GM18517 (cell line): ENCODE data around the gene TIMM9.
"Not testable (repeated sequence)": the region's sequence is repeated elsewhere in the genome, so short reads cannot be mapped to it uniquely, and the experiment has no call there.

Experiments
- ATAC-seq: cut with Tn5 transposase; IDR thresholded peaks from one replicate; pipeline ENCODE4 v1.9.1; 2021; ENCODE audit warnings: mild to moderate bottlenecking, moderate library complexity; ENCODE audit not compliant: unreplicated experiment

The TIMM9 gene

GRCh38 chr14:58398895-58399294 is 28.4 kb downstream of the TIMM9 start:
- ATAC-seq: no peak

- ATAC-seq: no peak
Measured at GRCh38 chr14:58398495-58398894, 28.8 kb downstream of the TIMM9 start.

- no peak for ATAC-seq
Measured at GRCh38 chr14:58397156-58397555, 30.2 kb downstream of the TIMM9 start.

GRCh38 chr14:58395812-58396788 is 31.2 kb downstream of the TIMM9 start, which contains the start of gene TOMM20L:
Gene TOMM20L, plus strand, starts transcription at chr14:58395930. Its CDS starts 28 bp downstream, at chr14:58395958.
- ATAC-seq: peak; percentile 88

- no peak for ATAC-seq
Measured at GRCh38 chr14:58395562-58395811, 31.8 kb downstream of the TIMM9 start.

GRCh38 chr14:58390830-58391229 is 36.5 kb downstream of the TIMM9 start:
- no peak for ATAC-seq

GRCh38 chr14:58376791-58377190 is 50.5 kb downstream of the TIMM9 start:
- no peak for ATAC-seq

- ATAC-seq: no peak
Measured at GRCh38 chr14:58368956-58369355, 58.4 kb downstream of the TIMM9 start.

- no peak for ATAC-seq
Measured at GRCh38 chr14:58367296-58367695, 60.0 kb downstream of the TIMM9 start.

GRCh38 chr14:58364316-58364715 is 63.0 kb downstream of the TIMM9 start:
- ATAC-seq: no peak

GRCh38 chr14:58362798-58363412 is 64.4 kb downstream of the TIMM9 start:
- no peak for ATAC-seq

GRCh38 chr14:58362272-58362671 is 65.1 kb downstream of the TIMM9 start:
- not testable (repeated sequence) for ATAC-seq
